HCT116 (cell line): ENCODE data around the gene CFAP45. TPM values are rescaled to one million over a fixed set of nuclear protein-coding genes. Genes with fewer than 3 reads are reported as not detected.

Experiments
- ATAC-seq: fragments of 200-7000 bp; cut with Tn5 transposase; 2 replicates; pipeline ENCODE4 v1.9.1; 2020; ENCODE audit warnings: mild to moderate bottlenecking, moderate library complexity
- BruUV-seq: library from RNA; stranded (reverse); fragments of 400-500 nt; replicated peaks from 2 replicates; lab custom pipeline; 2021; lab: Mats Ljungman, UMichigan
- CTCF ChIA-PET: fragments of 300-600 bp; sonication (Branson Sonifier 250); formaldehyde crosslinking; loops from one replicate; lab custom pipeline; 2021; ENCODE audit warnings: antibody characterized with exemption; lab: Charles Lee
- POLR2A ChIA-PET: fragments of 300-600, 350-600 bp; sonication (Branson Sonifier 250); formaldehyde crosslinking; loops from one replicate; lab custom pipeline; 2021; ENCODE audit warnings: antibody characterized with exemption; lab: Charles Lee
- RAD21 ChIA-PET, 2 experiments: fragments of 300-600 bp; sonication (Branson Sonifier 250); formaldehyde crosslinking; loops; one replicate each; lab custom pipeline; 2023; ENCODE audit warnings: low total read pairs in 2 of 2; ENCODE audit not compliant: uncharacterized antibody in 2 of 2, unreplicated experiment in 2 of 2, low non-redundant PET in 1 of 2; lab: Charles Lee
- DNase-seq: peaks from one replicate; pipeline ENCODE4 v3.0.0-alpha.2; 2010; ENCODE audit warnings: low read depth, low spot score
- H2AFZ ChIP-seq: fragments of 200-600 bp; shearing (Covaris generic), sonication (generic); 2 replicates; pipeline ENCODE4 v1.6.1; 2017; ENCODE audit warnings: low read depth, mixed run types, mixed read lengths, antibody characterized with exemption, low read length; ENCODE audit not compliant: poor library complexity, severe bottlenecking
- H3K27ac ChIP-seq: 2 replicates; pipeline ENCODE4 v1.5.1; 2012; ENCODE audit warnings: low read depth, low read length
- H3K27me3 ChIP-seq: fragments of 200-600 bp; sonication (generic); 2 replicates; pipeline ENCODE4 v1.6.1; 2016; ENCODE audit warnings: mixed run types, low read length, mixed read lengths; ENCODE audit not compliant: insufficient read depth
- H3K36me3 ChIP-seq, 2 experiments: fragments of 200-500 bp in 1 of 2; fragments of 200-600 bp in 1 of 2; sonication (Bioruptor generic) in 1 of 2; sonication (generic) in 1 of 2; 2 replicates each; pipeline versions ENCODE4 v1.5.1 to v1.6.1; 2014 to 2016; ENCODE audit warnings: low read length in 2 of 2, inconsistent platforms in 1 of 2, mixed read lengths in 1 of 2, mixed run types in 1 of 2; ENCODE audit not compliant: insufficient read depth in 2 of 2, control insufficient read depth in 1 of 2
- H3K4me1 ChIP-seq, 2 experiments: fragments of 200-600 bp in 1 of 2; sonication (generic) in 1 of 2; 2 replicates each; pipeline versions ENCODE4 v1.5.1 to v1.6.1; 2012 to 2017; ENCODE audit warnings: low read length in 2 of 2, inconsistent platforms in 1 of 2, mild to moderate bottlenecking in 1 of 2, mixed read lengths in 1 of 2, mixed run types in 1 of 2, moderate library complexity in 1 of 2; ENCODE audit not compliant: insufficient read depth in 2 of 2, control insufficient read depth in 1 of 2
- H3K4me2 ChIP-seq: fragments of 200-600 bp; sonication (generic); 2 replicates; pipeline ENCODE4 v1.6.1; 2017; ENCODE audit warnings: mixed run types, low read length, mixed read lengths
- H3K4me3 ChIP-seq, 2 experiments: fragments of 200-600 bp in 1 of 2; sonication (generic) in 1 of 2; replicated peaks in 1 of 2; 2 replicates each; pipeline ENCODE4 v1.5.1; 2011 to 2016; ENCODE audit warnings: low read length in 2 of 2, control low read depth in 1 of 2, low read depth in 1 of 2, mild to moderate bottlenecking in 1 of 2, mixed read lengths in 1 of 2, mixed run types in 1 of 2
- H3K79me2 ChIP-seq: fragments of 200-600 bp; sonication (generic); 2 replicates; pipeline ENCODE4 v1.6.1; 2017; ENCODE audit warnings: mild to moderate bottlenecking, mixed run types, low read length, moderate library complexity, mixed read lengths; ENCODE audit not compliant: insufficient read depth
- H3K9ac ChIP-seq: fragments of 200-600 bp; sonication (generic); 2 replicates; pipeline ENCODE4 v1.6.1; 2016; ENCODE audit warnings: low read length, mixed read lengths
- H3K9me2 ChIP-seq: fragments of 200-600 bp; sonication (generic), shearing (Covaris generic); 2 replicates; pipeline ENCODE4 v1.6.1; 2017; ENCODE audit warnings: mixed run types, mild to moderate bottlenecking, moderate library complexity; ENCODE audit not compliant: insufficient read depth
- H3K9me3 ChIP-seq, 2 experiments: fragments of 200-500 bp in 1 of 2; fragments of 200-600 bp in 1 of 2; sonication (Bioruptor generic) in 1 of 2; sonication (generic) in 1 of 2; 2 replicates each; pipeline ENCODE4 v1.6.1; 2014 to 2017; ENCODE audit warnings: low read length in 2 of 2, mixed read lengths in 2 of 2, inconsistent platforms in 1 of 2, low read depth in 1 of 2, mild to moderate bottlenecking in 1 of 2, mixed run types in 1 of 2, moderate library complexity in 1 of 2; ENCODE audit not compliant: control insufficient read depth in 1 of 2, insufficient read depth in 1 of 2
- H4K20me1 ChIP-seq: fragments of 200-600 bp; sonication (generic), shearing (Covaris generic); 2 replicates; pipeline ENCODE4 v1.6.1; 2017; ENCODE audit warnings: mixed run types, mild to moderate bottlenecking, moderate library complexity; ENCODE audit not compliant: insufficient read depth
- CEBPB ChIP-seq: IDR thresholded peaks from 2 replicates; pipeline ENCODE4 v1.6.1; 2012; ENCODE audit warnings: low read depth
- ELF1 ChIP-seq: IDR thresholded peaks from 2 replicates; pipeline ENCODE4 v1.6.1; 2012; ENCODE audit warnings: low read depth, borderline replicate concordance
- EZH2phosphoT487 ChIP-seq: fragments of 200-600 bp; IDR thresholded peaks from 2 replicates; pipeline ENCODE4 v1.6.1; 2018; ENCODE audit warnings: antibody characterized with exemption, borderline replicate concordance
- POLR2AphosphoS5 ChIP-seq: IDR thresholded peaks from 2 replicates; pipeline ENCODE4 v1.6.1; 2011; ENCODE audit warnings: mild to moderate bottlenecking, low read depth, low read length, moderate library complexity
- RAD21 ChIP-seq: IDR thresholded peaks from 2 replicates; pipeline ENCODE4 v1.6.1; 2012; ENCODE audit warnings: low read depth, mild to moderate bottlenecking
- REST ChIP-seq: IDR thresholded peaks from 2 replicates; pipeline ENCODE4 v1.6.1; 2012; ENCODE audit warnings: low read depth
- SIN3A ChIP-seq: IDR thresholded peaks from 2 replicates; pipeline ENCODE4 v1.6.1; 2012; ENCODE audit warnings: low read depth
- SRF ChIP-seq: IDR thresholded peaks from 2 replicates; pipeline ENCODE4 v1.6.1; 2012; ENCODE audit warnings: low read depth
- YY1 ChIP-seq: IDR thresholded peaks from 2 replicates; pipeline ENCODE4 v1.6.1; 2011; ENCODE audit warnings: low read length, low read depth, moderate library complexity, mild to moderate bottlenecking; ENCODE audit not compliant: insufficient replicate concordance; ENCODE audit errors: extremely low read depth
- ZBTB33 ChIP-seq: IDR thresholded peaks from 2 replicates; pipeline ENCODE4 v1.6.1; 2011; ENCODE audit warnings: mild to moderate bottlenecking, low read length, moderate library complexity; ENCODE audit not compliant: insufficient replicate concordance; ENCODE audit errors: extremely low read depth
- intact Hi-C: fragments of 100-400 bp; cut with micrococcal nuclease; formaldehyde crosslinking; loops from 2 replicates; pipeline ENCODE4 v1.10.0; 2022
- total RNA-seq: library from RNA; stranded (reverse); gene quantifications from one replicate; pipeline ENCODE4 v1.2.1, GENCODE V29; 2021; ENCODE audit not compliant: unreplicated experiment

Gene CFAP45
- total RNA-seq, 1 experiment from 2014 or later: 0.59 TPM

- Histone ChIP-seq H3K27me3 (no peaks in the 10 kb centered on the region), H3K36me3 (0 out of 4 replicates have a peak, but pooled peaks cover 0 to 2% of the 10 kb centered on the region in 2 experiments), H3K4me3 (no peak overlapping the region), H3K9me2 (no peaks in the 10 kb centered on the region), H3K79me2 (no peaks in the 10 kb centered on the region), H2AFZ (no peak overlapping the region), H3K27ac (no peak overlapping the region), H3K9ac (no peak overlapping the region), H4K20me1 (no peaks in the 10 kb centered on the region), H3K9me3 (no peaks in the 10 kb centered on the region), H3K4me1 (peaks cover 6 to 17% of the 10 kb centered on the region in 2 experiments), H3K4me2 (no peak overlapping the region)
- CTCF ChIA-PET: interaction anchor here (10.1 kb wide), 1 partner anchor 67 kb away, joined by 170 read pairs; no protein-coding TSS in a partner anchor
- RAD21 ChIA-PET: interaction anchor here in 1 of 2 experiments (1.4 kb wide), 1 partner anchor 68 kb away, joined by 5 read pairs; no protein-coding TSS in a partner anchor
- intact Hi-C loops: no loop called here
- POLR2A ChIA-PET: interaction anchor here (1.0 kb wide), 1 partner anchor 68 kb away, joined by 3 read pairs; no protein-coding TSS in a partner anchor
- DNase-seq (no peak), ATAC-seq (no peak)
- no TSS peak for BruUV-seq
- no peak for TF ChIP-seq ELF1
- no peak for TF ChIP-seq POLR2AphosphoS5
- no peak for TF ChIP-seq REST
- no peak for TF ChIP-seq EZH2phosphoT487
- no peak for TF ChIP-seq SIN3A
- no peak for TF ChIP-seq RAD21
- no peak for TF ChIP-seq YY1
- TF ChIP-seq SRF: no peak
- no peak for TF ChIP-seq ZBTB33
- no peak for TF ChIP-seq CEBPB
Observed at GRCh38 chr1:159939678-159940002, 39.7 kb upstream of the CFAP45 start.
